Measurements from ENCODE around the gene LMO1.

LMO1 gene

DNA sequence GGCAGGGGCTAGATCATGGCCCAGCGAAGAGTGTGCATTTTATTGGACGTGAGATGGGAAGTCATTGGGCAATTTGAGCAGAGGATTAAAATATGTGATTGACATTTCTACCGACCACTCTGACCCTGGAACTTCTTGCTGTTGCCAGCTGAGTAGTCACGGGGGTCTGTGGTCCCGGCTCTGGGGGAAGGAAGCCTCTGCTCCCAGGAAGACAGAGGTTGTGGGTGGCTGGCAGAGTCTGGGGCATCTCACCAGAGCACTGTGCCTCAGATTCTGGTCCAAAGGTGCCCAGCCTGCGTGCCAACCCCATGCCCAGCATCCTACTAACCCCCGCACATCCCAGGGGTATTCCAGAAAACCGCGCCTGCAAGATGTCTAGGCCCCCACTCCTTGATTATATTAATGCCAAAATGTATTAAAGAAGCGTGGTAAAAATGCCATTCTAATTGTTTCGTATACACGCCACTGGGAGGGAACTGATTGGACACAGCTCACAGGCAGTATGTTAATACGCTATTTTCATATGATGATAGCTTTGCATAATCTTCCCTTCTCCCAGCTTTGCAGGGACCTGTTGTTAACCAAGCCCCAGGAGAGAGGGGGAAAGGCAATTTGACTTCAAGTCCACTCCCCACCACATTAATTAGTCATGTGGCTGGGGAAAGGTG lies 25.3 kb upstream of the LMO1 start:
- no peaks in the 10 kb centered on the region for H3K9me3 ChIP-seq (ENCODE audit: insufficient read depth, low read depth, low read length)
- TF ChIP-seq, protein P1, sequence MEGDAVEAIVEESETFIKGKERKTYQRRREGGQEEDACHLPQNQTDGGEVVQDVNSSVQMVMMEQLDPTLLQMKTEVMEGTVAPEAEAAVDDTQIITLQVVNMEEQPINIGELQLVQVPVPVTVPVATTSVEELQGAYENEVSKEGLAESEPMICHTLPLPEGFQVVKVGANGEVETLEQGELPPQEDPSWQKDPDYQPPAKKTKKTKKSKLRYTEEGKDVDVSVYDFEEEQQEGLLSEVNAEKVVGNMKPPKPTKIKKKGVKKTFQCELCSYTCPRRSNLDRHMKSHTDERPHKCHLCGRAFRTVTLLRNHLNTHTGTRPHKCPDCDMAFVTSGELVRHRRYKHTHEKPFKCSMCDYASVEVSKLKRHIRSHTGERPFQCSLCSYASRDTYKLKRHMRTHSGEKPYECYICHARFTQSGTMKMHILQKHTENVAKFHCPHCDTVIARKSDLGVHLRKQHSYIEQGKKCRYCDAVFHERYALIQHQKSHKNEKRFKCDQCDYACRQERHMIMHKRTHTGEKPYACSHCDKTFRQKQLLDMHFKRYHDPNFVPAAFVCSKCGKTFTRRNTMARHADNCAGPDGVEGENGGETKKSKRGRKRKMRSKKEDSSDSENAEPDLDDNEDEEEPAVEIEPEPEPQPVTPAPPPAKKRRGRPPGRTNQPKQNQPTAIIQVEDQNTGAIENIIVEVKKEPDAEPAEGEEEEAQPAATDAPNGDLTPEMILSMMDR (conservative IDR thresholded peaks at IDR 0.05; ENCODE audit: low read length) = no peak
- no peak for TF ChIP-seq EZH2phosphoT487 (IDR thresholded peaks at IDR 0.05; ENCODE audit: borderline replicate concordance)
- no peak overlapping the region for H3K4me2 ChIP-seq (ENCODE audit: low read depth, low read length, poor library complexity, severe bottlenecking)
- no peaks in the 10 kb centered on the region for H3K79me2 ChIP-seq (ENCODE audit: insufficient read depth, low read length)
- H3K36me3 ChIP-seq (ENCODE audit: insufficient read depth, low read length) = no peaks in the 10 kb centered on the region
- no peaks in the 10 kb centered on the region for H3K27me3 ChIP-seq (ENCODE audit: insufficient read depth, low read length, poor library complexity, severe bottlenecking)
- H2AFZ ChIP-seq (ENCODE audit: low read length) = no peak overlapping the region
- H3K9me2 ChIP-seq (replicated peaks; ENCODE audit: low read depth, low read length) = no peaks in the 10 kb centered on the region
- H3K4me3 ChIP-seq (ENCODE audit: low read length, poor library complexity, severe bottlenecking) = no peak overlapping the region
- no peaks in the 10 kb centered on the region for H3K4me1 ChIP-seq (ENCODE audit: insufficient read depth, low read length, poor library complexity, severe bottlenecking)
- no peaks in the 10 kb centered on the region for H4K20me1 ChIP-seq (ENCODE audit: insufficient read depth, low read length, poor library complexity, severe bottlenecking)
- no peak overlapping the region for H3K9ac ChIP-seq (ENCODE audit: low read depth, low read length, poor library complexity, severe bottlenecking)
- no peaks in the 10 kb centered on the region for H3F3A ChIP-seq (ENCODE audit: low read depth)

- H3K36me3 ChIP-seq (ENCODE audit: insufficient read depth, low read length) = no peaks in the 10 kb centered on the region
- no peak overlapping the region for H3K4me3 ChIP-seq (ENCODE audit: low read length, poor library complexity, severe bottlenecking)
- H3F3A ChIP-seq (ENCODE audit: low read depth) = no peaks in the 10 kb centered on the region
- TF ChIP-seq, protein P1 (conservative IDR thresholded peaks at IDR 0.05; ENCODE audit: low read length) = no peak
- no peak for TF ChIP-seq EZH2phosphoT487 (IDR thresholded peaks at IDR 0.05; ENCODE audit: borderline replicate concordance)
- H3K27me3 ChIP-seq (ENCODE audit: insufficient read depth, low read length, poor library complexity, severe bottlenecking) = no peaks in the 10 kb centered on the region
- no peaks in the 10 kb centered on the region for H3K4me1 ChIP-seq (ENCODE audit: insufficient read depth, low read length, poor library complexity, severe bottlenecking)
- H2AFZ ChIP-seq (ENCODE audit: low read length) = no peak overlapping the region
- H4K20me1 ChIP-seq (ENCODE audit: insufficient read depth, low read length, poor library complexity, severe bottlenecking) = no peaks in the 10 kb centered on the region
- H3K9me2 ChIP-seq (replicated peaks; ENCODE audit: low read depth, low read length) = no peaks in the 10 kb centered on the region
- no peaks in the 10 kb centered on the region for H3K9me3 ChIP-seq (ENCODE audit: insufficient read depth, low read depth, low read length)
- no peaks in the 10 kb centered on the region for H3K79me2 ChIP-seq (ENCODE audit: insufficient read depth, low read length)
- no peak overlapping the region for H3K4me2 ChIP-seq (ENCODE audit: low read depth, low read length, poor library complexity, severe bottlenecking)
- no peak overlapping the region for H3K9ac ChIP-seq (ENCODE audit: low read depth, low read length, poor library complexity, severe bottlenecking)
These were observed 24.6 kb upstream of the LMO1 start for GRCh38 chr11:8288166-8288772.

- no peak for TF ChIP-seq EZH2phosphoT487 (IDR thresholded peaks at IDR 0.05; ENCODE audit: borderline replicate concordance)
- TF ChIP-seq, protein P1 (conservative IDR thresholded peaks at IDR 0.05; ENCODE audit: low read length) = no peak
- Histone ChIP-seq H2AFZ (ENCODE audit: low read length) (no peak overlapping the region), H3K4me2 (ENCODE audit: low read depth, low read length, poor library complexity, severe bottlenecking) (no peak overlapping the region), H3K27me3 (ENCODE audit: insufficient read depth, low read length, poor library complexity, severe bottlenecking) (no peaks in the 10 kb centered on the region), H3K9me2 (replicated peaks; ENCODE audit: low read depth, low read length) (no peaks in the 10 kb centered on the region), H3K9me3 (ENCODE audit: insufficient read depth, low read depth, low read length) (no peaks in the 10 kb centered on the region), H3K9ac (ENCODE audit: low read depth, low read length, poor library complexity, severe bottlenecking) (no peak overlapping the region), H3K79me2 (ENCODE audit: insufficient read depth, low read length) (no peaks in the 10 kb centered on the region), H3K4me3 (ENCODE audit: low read length, poor library complexity, severe bottlenecking) (no peak overlapping the region), H3K4me1 (ENCODE audit: insufficient read depth, low read length, poor library complexity, severe bottlenecking) (no peaks in the 10 kb centered on the region), H4K20me1 (ENCODE audit: insufficient read depth, low read length, poor library complexity, severe bottlenecking) (no peaks in the 10 kb centered on the region), H3K36me3 (ENCODE audit: insufficient read depth, low read length) (no peaks in the 10 kb centered on the region), H3F3A (ENCODE audit: low read depth) (no peaks in the 10 kb centered on the region)
These were observed 24.0 kb upstream of the LMO1 start for GRCh38 chr11:8287703-8288102.

Data from Loucy (cell line).